H9 (cell line): Measurements from ENCODE around the gene CCDC159. TPM values are rescaled to one million over a fixed set of nuclear protein-coding genes. Genes with fewer than 3 reads are reported as not detected.

Source experiments
- DNase-seq: peaks from one replicate; pipeline ENCODE4 v3.0.0-alpha.2; 2017
- H2AFZ ChIP-seq: one replicate; pipeline ENCODE4 v1.6.1; 2013; ENCODE audit warnings: mild to moderate bottlenecking, low read length, control low read depth, moderate library complexity
- H2AK5ac ChIP-seq: 2 replicates; pipeline ENCODE4 v1.6.1; 2013; ENCODE audit warnings: low read length, control low read depth, mixed read lengths; ENCODE audit not compliant: insufficient read length
- H2BK120ac ChIP-seq: one replicate; pipeline ENCODE4 v1.6.1; 2013; ENCODE audit warnings: low read depth, mild to moderate bottlenecking, low read length, control low read depth, inconsistent platforms; ENCODE audit not compliant: poor library complexity, severe bottlenecking
- H2BK12ac ChIP-seq: 2 replicates; pipeline ENCODE4 v1.6.1; 2013; ENCODE audit warnings: low read length, control low read depth, mixed read lengths, low read depth; ENCODE audit not compliant: insufficient read length
- H2BK15ac ChIP-seq: 2 replicates; pipeline ENCODE4 v1.6.1; 2013; ENCODE audit warnings: low read depth, low read length, control low read depth
- H2BK20ac ChIP-seq: one replicate; pipeline ENCODE4 v1.6.1; 2013; ENCODE audit warnings: low read depth, mild to moderate bottlenecking, low read length, control low read depth, inconsistent platforms; ENCODE audit not compliant: poor library complexity, severe bottlenecking
- H2BK5ac ChIP-seq: 2 replicates; pipeline ENCODE4 v1.6.1; 2013; ENCODE audit warnings: low read length, control low read depth, mixed read lengths; ENCODE audit not compliant: insufficient read length
- H3K14ac ChIP-seq: 2 replicates; pipeline ENCODE4 v1.6.1; 2013; ENCODE audit warnings: low read length, control low read depth; ENCODE audit not compliant: insufficient read depth
- H3K18ac ChIP-seq: 2 replicates; pipeline ENCODE4 v1.6.1; 2013; ENCODE audit warnings: low read depth, mild to moderate bottlenecking, mixed read lengths, low read length, control low read depth; ENCODE audit not compliant: insufficient read length
- H3K23ac ChIP-seq: 2 replicates; pipeline ENCODE4 v1.6.1; 2013; ENCODE audit warnings: low read length, control low read depth, mixed read lengths, low read depth; ENCODE audit not compliant: insufficient read length
- H3K23me2 ChIP-seq: 2 replicates; pipeline ENCODE4 v1.6.1; 2013; ENCODE audit warnings: low read depth, mild to moderate bottlenecking, mixed read lengths, low read length, control low read depth; ENCODE audit not compliant: insufficient read length, poor library complexity, severe bottlenecking
- H3K27ac ChIP-seq: 2 replicates; pipeline ENCODE4 v1.5.1; 2013; ENCODE audit warnings: low read length, control low read depth, mixed read lengths, low read depth; ENCODE audit not compliant: insufficient read length
- H3K27me3 ChIP-seq: 2 replicates; pipeline ENCODE4 v1.6.1; 2013; ENCODE audit warnings: low read length, control low read depth, inconsistent platforms; ENCODE audit not compliant: insufficient read depth
- H3K4ac ChIP-seq: 2 replicates; pipeline ENCODE4 v1.6.1; 2013; ENCODE audit warnings: low read depth, mild to moderate bottlenecking, control low read depth, inconsistent platforms, low read length, moderate library complexity
- H3K4me1 ChIP-seq: 2 replicates; pipeline ENCODE4 v1.6.1; 2013; ENCODE audit warnings: low read length, control low read depth, inconsistent platforms; ENCODE audit not compliant: insufficient read depth
- H3K4me2 ChIP-seq: 2 replicates; pipeline ENCODE4 v1.6.1; 2013; ENCODE audit warnings: low read length, control low read depth, mixed read lengths; ENCODE audit not compliant: insufficient read length, insufficient read depth
- H3K56ac ChIP-seq: 2 replicates; pipeline ENCODE4 v1.6.1; 2013; ENCODE audit warnings: low read depth, mild to moderate bottlenecking, mixed read lengths, low read length, control low read depth; ENCODE audit not compliant: insufficient read length
- H3K79me1 ChIP-seq: 2 replicates; pipeline ENCODE4 v1.6.1; 2013; ENCODE audit warnings: low read depth, mild to moderate bottlenecking, moderate library complexity, low read length, control low read depth, inconsistent platforms; ENCODE audit not compliant: insufficient read depth, poor library complexity, severe bottlenecking
- H3K79me2 ChIP-seq: 2 replicates; pipeline ENCODE4 v1.6.1; 2013; ENCODE audit warnings: low read length, control low read depth, inconsistent platforms; ENCODE audit not compliant: insufficient read depth
- H3K9ac ChIP-seq: 2 replicates; pipeline ENCODE4 v1.6.1; 2013; ENCODE audit warnings: low read length, control low read depth, mixed read lengths; ENCODE audit not compliant: insufficient read length; ENCODE audit errors: extremely low read depth
- H3K9me3 ChIP-seq: one replicate; pipeline ENCODE4 v1.6.1; 2013; ENCODE audit warnings: low read depth, low read length, inconsistent platforms; ENCODE audit not compliant: control insufficient read depth
- H3T11ph ChIP-seq: one replicate; pipeline ENCODE4 v1.6.1; 2013; ENCODE audit warnings: mild to moderate bottlenecking, low read length, control low read depth, inconsistent platforms
- H4K20me1 ChIP-seq: one replicate; pipeline ENCODE4 v1.6.1; 2013; ENCODE audit not compliant: control insufficient read depth, insufficient read length, insufficient read depth
- H4K5ac ChIP-seq: 2 replicates; pipeline ENCODE4 v1.6.1; 2013; ENCODE audit warnings: low read depth, mild to moderate bottlenecking, mixed read lengths, low read length, control low read depth; ENCODE audit not compliant: insufficient read length
- H4K8ac ChIP-seq: replicated peaks from 2 replicates; pipeline ENCODE4 v1.6.1; 2013; ENCODE audit warnings: low read length, control low read depth, mixed read lengths, low read depth; ENCODE audit not compliant: insufficient read length
- H4K91ac ChIP-seq: 2 replicates; pipeline ENCODE4 v1.6.1; 2013; ENCODE audit warnings: low read depth, mild to moderate bottlenecking, moderate library complexity, mixed read lengths, low read length, control low read depth; ENCODE audit not compliant: insufficient read length
- H3K27ac Mint-ChIP-seq, 3 experiments: 2 replicates in 2 of 3; 3 replicates in 1 of 3; pipeline ENCODE4 v1.8.0; 2020 to 2021; ENCODE audit warnings: mixed read lengths in 3 of 3, mild to moderate bottlenecking in 1 of 3, moderate library complexity in 1 of 3
- H3K27me3 Mint-ChIP-seq: 2 replicates; pipeline ENCODE4 v1.8.0; 2021; ENCODE audit warnings: low read depth, mild to moderate bottlenecking, moderate library complexity, mixed read lengths
- H3K36me3 Mint-ChIP-seq, 3 experiments: 2 replicates in 2 of 3; 3 replicates in 1 of 3; pipeline ENCODE4 v1.8.0; 2020 to 2021; ENCODE audit warnings: low read depth in 3 of 3, mixed read lengths in 3 of 3; ENCODE audit not compliant: insufficient read depth in 1 of 3
- H3K4me1 Mint-ChIP-seq, 2 experiments: 2 replicates each; pipeline ENCODE4 v1.8.0; 2020; ENCODE audit warnings: mixed read lengths in 2 of 2
- H3K4me3 Mint-ChIP-seq, 2 experiments: 2 replicates in 1 of 2; 3 replicates in 1 of 2; pipeline ENCODE4 v1.8.0; 2020 to 2021; ENCODE audit warnings: mild to moderate bottlenecking in 2 of 2, mixed read lengths in 2 of 2, moderate library complexity in 1 of 2
- H3K9me3 Mint-ChIP-seq, 2 experiments: 2 replicates in 1 of 2; 3 replicates in 1 of 2; pipeline ENCODE4 v1.8.0; 2020; ENCODE audit warnings: mild to moderate bottlenecking in 2 of 2, mixed read lengths in 2 of 2, moderate library complexity in 1 of 2
- CTCF ChIP-seq: fragments of 200-600 bp; sonication (generic); conservative IDR thresholded peaks from 3 replicates; pipeline ENCODE4 v1.8.0; 2021; ENCODE audit warnings: antibody characterized with exemption, mild to moderate bottlenecking
- WGBS: extraction: QIAGEN DNeasy Blood & Tissue Kit; methylation state at CpG from one replicate; pipeline ENCODE4 v1.1.7; 2013; ENCODE audit warnings: missing lambda C conversion rate, low lambda C conversion rate, mixed read lengths; ENCODE audit not compliant: insufficient read length; ENCODE audit errors: extremely low coverage; 5-methylcytosine and 5-hydroxymethylcytosine counted together
- total RNA-seq: library from RNA; stranded (reverse); gene quantifications from 2 replicates; pipeline ENCODE4 v1.2.1, GENCODE V29; 2021

The CCDC159 gene
- total RNA-seq, 1 experiment from 2014 or later = 5.7 TPM

- no peak overlapping the region for H2BK120ac ChIP-seq
- H4K91ac ChIP-seq = no peak overlapping the region
- no peak for TF ChIP-seq CTCF
- H3T11ph ChIP-seq = no peak overlapping the region
- no peak overlapping the region for H3K27ac ChIP-seq
- no peak overlapping the region for H2BK12ac ChIP-seq
- H3K56ac ChIP-seq = no peak overlapping the region
- Mint-ChIP-seq H3K27me3 (peaks cover 37% of the 10 kb centered on the region), H3K36me3 (peaks cover 0 to 2% (median 1%) of the 10 kb centered on the region in 3 experiments; a peak in 2 of 7 replicates), H3K27ac (peak overlapping the region in 1 of 3 experiments; percentile 37; a peak in 2 of 7 replicates), H3K4me3 (peak overlapping the region; percentile 62 to 82), H3K9me3 (no peaks in the 10 kb centered on the region; a peak in 1 of 5 replicates), H3K4me1 (peaks cover 6 to 18% of the 10 kb centered on the region in 2 experiments)
- no peak overlapping the region for H2BK5ac ChIP-seq
- H3K79me2 ChIP-seq = no peaks in the 10 kb centered on the region
- whole genome bisulfite sequencing = no CpG with 5 or more reads among the region's 35 CpGs
- no peaks in the 10 kb centered on the region for H3K79me1 ChIP-seq
- H3K27me3 ChIP-seq = no peaks in the 10 kb centered on the region; the same call in 1 of the 2 replicates
- no peak overlapping the region for H2BK15ac ChIP-seq
- no peaks in the 10 kb centered on the region for H4K20me1 ChIP-seq
- peaks cover 12% of the 10 kb centered on the region for H3K23me2 ChIP-seq
- H3K9me3 ChIP-seq = no peaks in the 10 kb centered on the region
- no peak overlapping the region for H3K4ac ChIP-seq
- H2AFZ ChIP-seq = no peak overlapping the region
- H2BK20ac ChIP-seq = no peak overlapping the region
- no peak overlapping the region for H4K8ac ChIP-seq
- H3K23ac ChIP-seq = no peak overlapping the region
- DNase-seq = peak; percentile 90
- no peak overlapping the region for H3K14ac ChIP-seq
- H2AK5ac ChIP-seq = no peak overlapping the region
- no peak overlapping the region for H4K5ac ChIP-seq
- no peak overlapping the region for H3K9ac ChIP-seq
- no peaks in the 10 kb centered on the region; the same call in 1 of the 2 replicates for H3K4me1 ChIP-seq
- H3K4me2 ChIP-seq = peak overlapping the region; percentile 59
- H3K18ac ChIP-seq = no peak overlapping the region
Measured at GRCh38 chr19:11361771-11362731, 15.7 kb downstream of the CCDC159 start.
